Activated T-cell treated with anti-CD3 and anti-CD28 coated beads, Interleukin-2, amount 50 U/mL, for 24 hours (primary cell): ENCODE measurements around the gene ZNF691.
"Not testable (repeated sequence)": the region's sequence is repeated elsewhere in the genome, so short reads cannot be mapped to it uniquely, and the experiment has no call there.

Source experiments
- DNase-seq: peaks from one replicate; pipeline ENCODE4 v3.0.0-alpha.2; 2020
- H3K27ac Mint-ChIP-seq: 2 replicates; pipeline ENCODE4 v1.8.0; 2020; ENCODE audit warnings: mild to moderate bottlenecking, mixed read lengths
- H3K27me3 Mint-ChIP-seq: 2 replicates; pipeline ENCODE4 v1.8.0; 2020; ENCODE audit warnings: mixed read lengths
- H3K36me3 Mint-ChIP-seq: 2 replicates; pipeline ENCODE4 v1.8.0; 2020; ENCODE audit warnings: low read depth, mixed read lengths
- H3K4me1 Mint-ChIP-seq: 2 replicates; pipeline ENCODE4 v1.8.0; 2020; ENCODE audit warnings: low read depth, mixed read lengths
- H3K4me3 Mint-ChIP-seq: 2 replicates; pipeline ENCODE4 v1.8.0; 2020; ENCODE audit warnings: mild to moderate bottlenecking, moderate library complexity, mixed read lengths
- H3K9me3 Mint-ChIP-seq: 2 replicates; pipeline ENCODE4 v1.8.0; 2020; ENCODE audit warnings: mixed read lengths

The ZNF691 gene

GRCh38 chr1:42899960-42900359 lies 53.5 kb downstream of the ZNF691 start:
- H3K4me3 Mint-ChIP-seq, DNase-seq, H3K4me1 Mint-ChIP-seq, H3K27ac Mint-ChIP-seq, H3K36me3 Mint-ChIP-seq: not testable (repeated sequence)
- Mint-ChIP-seq H3K27me3 (peaks cover 18% of the 10 kb centered on the region), H3K9me3 (peaks cover 17% of the 10 kb centered on the region)
